SU-DHL-6 (cell line): ENCODE results near the gene CBX1.
A peak's percentile ranks its signal among the peaks of the same experiment; 100 is the strongest.
"Not testable (repeated sequence)": the region's sequence is repeated elsewhere in the genome, so short reads cannot be mapped to it uniquely, and the experiment has no call there.

Source experiments
- H2AFZ ChIP-seq: fragments of 200-600 bp; sonication (generic); 2 replicates; pipeline ENCODE4 v1.6.1; 2014; ENCODE audit warnings: low read depth, mild to moderate bottlenecking, moderate library complexity, mixed read lengths, antibody characterized with exemption, low read length; ENCODE audit not compliant: severe bottlenecking
- H3F3A ChIP-seq: fragments of 200-600 bp; shearing (Covaris generic); 2 replicates; pipeline ENCODE4 v1.6.0; 2016; ENCODE audit warnings: antibody characterized with exemption, mild to moderate bottlenecking; ENCODE audit not compliant: insufficient read depth
- H3K27ac ChIP-seq: fragments of 200-600 bp; sonication (generic); 2 replicates; pipeline ENCODE4 v1.5.1; 2016; ENCODE audit warnings: low read depth, mild to moderate bottlenecking, low read length, moderate library complexity, mixed read lengths
- H3K27me3 ChIP-seq: fragments of 200-600 bp; sonication (generic), shearing (Covaris generic); 2 replicates; pipeline ENCODE4 v1.6.0; 2014; ENCODE audit warnings: mild to moderate bottlenecking, low read length
- H3K36me3 ChIP-seq: fragments of 200-600 bp; sonication (generic); 2 replicates; pipeline ENCODE4 v1.6.1; 2014; ENCODE audit warnings: mild to moderate bottlenecking, low read length, mixed read lengths
- H3K4me2 ChIP-seq: fragments of 300-600, 200-600 bp; shearing (Covaris generic), sonication (generic); 2 replicates; pipeline ENCODE4 v1.6.0; 2014; ENCODE audit warnings: low read length, low read depth, mild to moderate bottlenecking; ENCODE audit not compliant: poor library complexity, severe bottlenecking
- H3K4me3 ChIP-seq: fragments of 200-600 bp; sonication (generic); 2 replicates; pipeline ENCODE4 v1.5.1; 2014; ENCODE audit warnings: antibody characterized with exemption, low read length, mild to moderate bottlenecking, mixed read lengths; ENCODE audit not compliant: insufficient read depth, poor library complexity, severe bottlenecking
- H3K79me2 ChIP-seq: fragments of 200-600 bp; sonication (generic); 2 replicates; pipeline ENCODE4 v1.6.1; 2014; ENCODE audit warnings: mild to moderate bottlenecking, low read length, moderate library complexity; ENCODE audit not compliant: insufficient read depth
- H3K9ac ChIP-seq: fragments of 200-600 bp; sonication (generic); 2 replicates; pipeline ENCODE4 v1.7.0; 2014; ENCODE audit warnings: mild to moderate bottlenecking, low read length
- H3K9me2 ChIP-seq: fragments of 200-600 bp; sonication (generic); replicated peaks from 2 replicates; pipeline ENCODE4 v1.6.1; 2014; ENCODE audit warnings: low read length; ENCODE audit not compliant: insufficient read depth
- H3K9me3 ChIP-seq: fragments of 200-600 bp; sonication (generic); 2 replicates; pipeline ENCODE4 v1.6.1; 2014; ENCODE audit warnings: low read length, mixed read lengths; ENCODE audit not compliant: insufficient read depth
- H4K20me1 ChIP-seq: fragments of 200-600 bp; sonication (generic); 2 replicates; pipeline ENCODE4 v1.6.1; 2014; ENCODE audit warnings: low read depth, mild to moderate bottlenecking, antibody characterized with exemption, low read length, moderate library complexity, mixed read lengths
- EZH2phosphoT487 ChIP-seq: fragments of 200-600 bp; sonication (generic), shearing (Covaris generic); conservative IDR thresholded peaks from 2 replicates; pipeline ENCODE4 v1.6.1; 2018; ENCODE audit warnings: mild to moderate bottlenecking, antibody characterized with exemption, low read length, moderate library complexity, mixed read lengths
- TF ChIP-seq, protein P1 (sequence below): fragments of 200-600 bp; sonication (generic); IDR thresholded peaks from one replicate; pipeline ENCODE4 v1.5.1; 2017; ENCODE audit warnings: antibody characterized with exemption, mild to moderate bottlenecking, low read length, moderate library complexity; ENCODE audit not compliant: insufficient read depth, poor library complexity, severe bottlenecking

CBX1 gene

DNA sequence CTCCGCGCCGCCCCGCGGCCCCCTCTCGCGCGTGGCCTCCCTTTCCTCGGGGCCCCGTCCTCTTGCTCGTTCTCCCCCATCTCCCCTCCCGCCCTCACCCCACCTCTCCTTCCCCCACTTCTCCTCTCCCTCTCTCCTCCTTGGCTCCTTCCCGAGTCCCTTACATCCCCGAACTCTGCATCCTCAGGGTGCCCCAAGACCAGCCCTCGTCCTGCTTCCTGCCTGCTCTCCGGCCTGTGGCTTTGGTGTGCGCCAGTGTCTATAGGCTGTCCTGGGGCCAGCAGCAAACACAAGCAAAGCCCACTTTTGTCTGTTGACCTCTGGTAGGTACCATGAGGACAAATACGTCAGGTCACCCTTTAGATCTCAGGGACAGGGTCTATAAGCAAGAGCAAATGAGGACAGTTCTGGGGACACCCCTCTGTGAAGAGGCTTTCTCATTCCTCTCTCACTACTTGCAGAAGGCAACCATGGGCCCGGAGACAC, 63.4 kb downstream of the CBX1 start:
- Histone ChIP-seq H3K9me3 (no peaks in the 10 kb centered on the region), H2AFZ (no peak overlapping the region), H3K79me2 (no peaks in the 10 kb centered on the region), H3K27me3 (no peaks in the 10 kb centered on the region; the same call in 1 of the 2 replicates), H3K9ac (no peak overlapping the region), H3K4me3 (no peak overlapping the region), H3K9me2 (no peaks in the 10 kb centered on the region), H4K20me1 (no peaks in the 10 kb centered on the region), H3K4me2 (no peak overlapping the region), H3K36me3 (no peaks in the 10 kb centered on the region), H3K27ac (no peak overlapping the region), H3F3A (0 out of 2 replicates have a peak, but pooled peaks cover 4% of the 10 kb centered on the region)
- TF ChIP-seq, protein P1, sequence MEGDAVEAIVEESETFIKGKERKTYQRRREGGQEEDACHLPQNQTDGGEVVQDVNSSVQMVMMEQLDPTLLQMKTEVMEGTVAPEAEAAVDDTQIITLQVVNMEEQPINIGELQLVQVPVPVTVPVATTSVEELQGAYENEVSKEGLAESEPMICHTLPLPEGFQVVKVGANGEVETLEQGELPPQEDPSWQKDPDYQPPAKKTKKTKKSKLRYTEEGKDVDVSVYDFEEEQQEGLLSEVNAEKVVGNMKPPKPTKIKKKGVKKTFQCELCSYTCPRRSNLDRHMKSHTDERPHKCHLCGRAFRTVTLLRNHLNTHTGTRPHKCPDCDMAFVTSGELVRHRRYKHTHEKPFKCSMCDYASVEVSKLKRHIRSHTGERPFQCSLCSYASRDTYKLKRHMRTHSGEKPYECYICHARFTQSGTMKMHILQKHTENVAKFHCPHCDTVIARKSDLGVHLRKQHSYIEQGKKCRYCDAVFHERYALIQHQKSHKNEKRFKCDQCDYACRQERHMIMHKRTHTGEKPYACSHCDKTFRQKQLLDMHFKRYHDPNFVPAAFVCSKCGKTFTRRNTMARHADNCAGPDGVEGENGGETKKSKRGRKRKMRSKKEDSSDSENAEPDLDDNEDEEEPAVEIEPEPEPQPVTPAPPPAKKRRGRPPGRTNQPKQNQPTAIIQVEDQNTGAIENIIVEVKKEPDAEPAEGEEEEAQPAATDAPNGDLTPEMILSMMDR, result no peak
- TF ChIP-seq EZH2phosphoT487, result no peak

DNA sequence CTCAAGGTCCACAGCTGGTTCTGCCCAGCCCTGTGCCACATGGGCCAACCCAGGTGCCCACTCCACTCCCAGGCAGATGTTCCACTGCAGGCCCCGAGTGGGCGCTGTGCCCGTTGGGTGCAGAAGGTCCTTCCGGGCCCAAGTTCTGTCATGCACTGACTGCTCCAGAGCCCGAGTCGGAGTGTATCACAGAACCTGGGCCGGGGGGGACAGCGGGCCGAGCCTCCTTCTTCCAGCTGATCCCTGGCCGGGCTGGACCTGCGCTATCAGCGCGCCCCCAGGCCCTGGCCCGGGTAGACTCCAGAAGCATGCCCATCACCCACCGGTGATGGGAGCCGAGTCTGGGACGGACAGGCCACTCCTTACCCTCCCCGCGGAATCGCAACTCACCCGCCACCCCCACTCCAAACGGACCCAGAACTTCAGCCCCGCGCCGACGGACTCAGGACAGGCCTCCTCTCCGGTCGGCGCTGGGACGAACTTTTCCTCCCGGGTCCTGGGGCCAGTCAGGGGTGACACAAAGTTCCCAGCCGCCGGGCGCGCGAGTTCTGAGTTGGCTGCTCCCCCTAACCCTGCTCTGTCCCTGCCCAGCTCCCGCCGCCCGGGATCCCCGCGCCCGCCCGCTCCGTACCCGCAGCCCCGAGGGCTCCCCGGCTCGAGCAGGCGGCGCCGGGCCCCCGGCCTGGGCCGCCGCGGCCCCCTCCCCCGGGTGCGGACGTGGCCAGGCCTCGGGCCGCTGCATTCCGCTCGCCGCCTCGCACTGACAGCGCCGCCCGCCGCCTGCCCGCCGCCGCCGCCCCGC, 64.0 kb downstream of the CBX1 start, which contains the start of gene COPZ2:
Gene COPZ2, minus strand, starts transcription at position 762 of the 802 bp plus-strand sequence. Its CDS starts 20 bp downstream, at position 742.
- Histone ChIP-seq H3K27me3 (no peaks in the 10 kb centered on the region; the same call in 1 of the 2 replicates), H3K9me3 (no peaks in the 10 kb centered on the region), H3K27ac (no peak within 1 kb of the TSS), H3K9me2 (no peaks in the 10 kb centered on the region), H3K9ac (peak within 1 kb of the TSS; percentile 47), H2AFZ (peak within 1 kb of the TSS; percentile 91), H3F3A (0 out of 2 replicates have a peak, but pooled peaks cover 4% of the 10 kb centered on the region), H3K36me3 (no peaks in the 10 kb centered on the region), H3K4me3 (peak within 1 kb of the TSS; percentile 40), H3K4me2 (peak within 1 kb of the TSS; percentile 54), H3K79me2 (no peaks in the 10 kb centered on the region), H4K20me1 (no peaks in the 10 kb centered on the region)
- TF ChIP-seq, protein P1, result peak; percentile 39
- peak; percentile 84; the same call in 1 of the 2 replicates for TF ChIP-seq EZH2phosphoT487

- Histone ChIP-seq H3K27ac (no peak overlapping the region), H3K4me2 (no peak overlapping the region), H2AFZ (peak overlapping the region; percentile 91), H3K27me3 (no peaks in the 10 kb centered on the region; the same call in 1 of the 2 replicates), H3K79me2 (no peaks in the 10 kb centered on the region), H3K9me3 (no peaks in the 10 kb centered on the region), H3K9ac (no peak overlapping the region), H3K4me3 (no peak overlapping the region), H4K20me1 (no peaks in the 10 kb centered on the region), H3K9me2 (no peaks in the 10 kb centered on the region), H3K36me3 (no peaks in the 10 kb centered on the region), H3F3A (0 out of 2 replicates have a peak, but pooled peaks cover 4% of the 10 kb centered on the region)
- TF ChIP-seq, protein P1, result no peak
- no peak for TF ChIP-seq EZH2phosphoT487
Measured at GRCh38 chr17:48036693-48037035, 64.6 kb downstream of the CBX1 start.

GRCh38 chr17:48034734-48035133, 66.5 kb downstream of the CBX1 start:
- not testable (repeated sequence) for H3K4me2 ChIP-seq, H3F3A ChIP-seq, H3K9me3 ChIP-seq, H3K36me3 ChIP-seq, H3K9me2 ChIP-seq, H3K79me2 ChIP-seq, H3K9ac ChIP-seq, H4K20me1 ChIP-seq, H3K4me3 ChIP-seq, H2AFZ ChIP-seq, H3K27ac ChIP-seq, H3K27me3 ChIP-seq
